IMR-90 (cell line): Measurements from ENCODE around the gene JAKMIP2. TPM values are rescaled to one million over a fixed set of nuclear protein-coding genes. Genes with fewer than 3 reads are reported as not detected.

Experiments used
- ATAC-seq: fragments of 200-7000 bp; cut with Tn5 transposase; 2 replicates; pipeline ENCODE4 v1.9.1; 2020; ENCODE audit warnings: low read depth, mild to moderate bottlenecking, moderate library complexity
- BruUV-seq: library from RNA; stranded (reverse); fragments of 400-500 nt; replicated peaks from 2 replicates; lab custom pipeline; 2021; lab: Mats Ljungman, UMichigan
- CTCF ChIA-PET: fragments of 300-600 bp; formaldehyde crosslinking; extraction: SDS; loops from one replicate; lab custom pipeline; 2021; ENCODE audit warnings: antibody characterized with exemption; lab: Yijun Ruan, JAX
- POLR2A ChIA-PET: fragments of 300-600 bp; sonication (Branson Sonifier 250); formaldehyde crosslinking; loops from one replicate; lab custom pipeline; 2022; ENCODE audit warnings: antibody characterized with exemption; ENCODE audit not compliant: unreplicated experiment; lab: Charles Lee
- DNase-seq: peaks from one replicate; pipeline ENCODE4 v3.0.0; 2013
- H2AFZ ChIP-seq: replicated peaks from 2 replicates; pipeline ENCODE3; 2013; ENCODE audit warnings: low read length, mild to moderate bottlenecking; ENCODE audit not compliant: poor library complexity
- H2AK5ac ChIP-seq: 2 replicates; pipeline ENCODE4 v1.6.1; 2013; ENCODE audit warnings: low read depth, low read length, inconsistent platforms
- H2AK9ac ChIP-seq: replicated peaks from 2 replicates; pipeline ENCODE3; 2013; ENCODE audit warnings: mild to moderate bottlenecking, low read depth, low read length, moderate library complexity; ENCODE audit not compliant: poor library complexity
- H2BK120ac ChIP-seq: 2 replicates; pipeline ENCODE4 v1.6.1; 2013; ENCODE audit warnings: low read depth, low read length, inconsistent platforms
- H2BK15ac ChIP-seq: 3 replicates; pipeline ENCODE4 v1.6.1; 2013; ENCODE audit warnings: low read depth, low read length, inconsistent platforms
- H2BK20ac ChIP-seq: 2 replicates; pipeline ENCODE4 v1.6.1; 2013; ENCODE audit warnings: low read depth, mild to moderate bottlenecking, inconsistent platforms, low read length, moderate library complexity
- H2BK5ac ChIP-seq: 2 replicates; pipeline ENCODE4 v1.6.1; 2013; ENCODE audit warnings: mild to moderate bottlenecking, low read depth, low read length, inconsistent platforms; ENCODE audit not compliant: poor library complexity, severe bottlenecking
- H3K14ac ChIP-seq: replicated peaks from 2 replicates; pipeline ENCODE4 v1.6.1; 2013; ENCODE audit warnings: low read depth, low read length, inconsistent platforms
- H3K18ac ChIP-seq: 2 replicates; pipeline ENCODE4 v1.6.1; 2013; ENCODE audit warnings: low read depth, low read length, control low read depth
- H3K23ac ChIP-seq: 2 replicates; pipeline ENCODE4 v1.6.1; 2013; ENCODE audit warnings: low read depth, low read length, inconsistent platforms
- H3K27ac ChIP-seq: 2 replicates; pipeline ENCODE4 v1.5.1; 2013; ENCODE audit warnings: mild to moderate bottlenecking, control low read depth, low read length; ENCODE audit not compliant: insufficient read depth
- H3K27me3 ChIP-seq: 2 replicates; pipeline ENCODE4 v1.6.1; 2013; ENCODE audit warnings: low read length; ENCODE audit not compliant: control insufficient read depth, insufficient read depth
- H3K36me3 ChIP-seq: 2 replicates; pipeline ENCODE4 v1.6.1; 2013; ENCODE audit warnings: low read length, mixed read lengths; ENCODE audit not compliant: control insufficient read depth, insufficient read depth
- H3K4ac ChIP-seq: 2 replicates; pipeline ENCODE4 v1.6.1; 2013; ENCODE audit warnings: low read depth, low read length, inconsistent platforms
- H3K4me1 ChIP-seq: 2 replicates; pipeline ENCODE4 v1.6.1; 2013; ENCODE audit warnings: low read length, mixed read lengths; ENCODE audit not compliant: control insufficient read depth, insufficient read depth
- H3K4me2 ChIP-seq: 2 replicates; pipeline ENCODE4 v1.6.1; 2013; ENCODE audit warnings: low read depth, mild to moderate bottlenecking, control low read depth, low read length, moderate library complexity
- H3K4me3 ChIP-seq: 2 replicates; pipeline ENCODE4 v1.5.1; 2013; ENCODE audit warnings: low read depth, mild to moderate bottlenecking, control low read depth, low read length, moderate library complexity; ENCODE audit not compliant: insufficient read depth
- H3K56ac ChIP-seq: 2 replicates; pipeline ENCODE4 v1.6.1; 2013; ENCODE audit warnings: low read length, inconsistent platforms; ENCODE audit not compliant: insufficient read depth; ENCODE audit errors: extremely low read depth
- H3K79me1 ChIP-seq, 2 experiments: 2 replicates each; pipeline ENCODE4 v1.6.1; 2013; ENCODE audit warnings: low read length in 2 of 2, inconsistent platforms in 1 of 2, low read depth in 1 of 2
- H3K9ac ChIP-seq: 2 replicates; pipeline ENCODE4 v1.6.1; 2013; ENCODE audit warnings: low read depth, low read length, control low read depth
- H3K9me1 ChIP-seq: 2 replicates; pipeline ENCODE4 v1.6.1; 2013; ENCODE audit warnings: low read length, inconsistent platforms; ENCODE audit not compliant: insufficient read depth
- H3K9me3 ChIP-seq: 2 replicates; pipeline ENCODE4 v1.6.1; 2013; ENCODE audit warnings: low read length; ENCODE audit not compliant: control insufficient read depth, insufficient read depth
- H4K20me1 ChIP-seq: 2 replicates; pipeline ENCODE4 v1.6.1; 2013; ENCODE audit warnings: low read length, inconsistent platforms; ENCODE audit not compliant: insufficient read depth
- H4K5ac ChIP-seq: 2 replicates; pipeline ENCODE4 v1.6.1; 2013; ENCODE audit warnings: mild to moderate bottlenecking, low read depth, low read length, control low read depth
- H4K8ac ChIP-seq, 2 experiments: 2 replicates each; pipeline ENCODE4 v1.6.1; 2013; ENCODE audit warnings: low read depth in 2 of 2, low read length in 2 of 2, control low read depth in 1 of 2, inconsistent platforms in 1 of 2
- H4K91ac ChIP-seq: 2 replicates; pipeline ENCODE4 v1.6.1; 2013; ENCODE audit warnings: low read depth, low read length, inconsistent platforms; ENCODE audit not compliant: insufficient read depth
- CEBPB ChIP-seq: IDR thresholded peaks from 2 replicates; pipeline ENCODE4 v1.6.1; 2012; ENCODE audit warnings: low read depth, low read length, improper control_type of control experiment
- MAFK ChIP-seq: IDR thresholded peaks from 2 replicates; pipeline ENCODE4 v1.6.1; 2012; ENCODE audit warnings: low read depth, low read length, improper control_type of control experiment
- MXI1 ChIP-seq: IDR thresholded peaks from 2 replicates; pipeline ENCODE4 v1.6.1; 2012; ENCODE audit warnings: low read depth, mild to moderate bottlenecking, low read length, moderate library complexity, borderline replicate concordance
- WGBS, 2 experiments: methylation state at CpG; one replicate each; pipeline versions ENCODE4 v1.1.5 to v1.1.7; 2013; ENCODE audit warnings: missing lambda C conversion rate in 2 of 2; ENCODE audit not compliant: insufficient read length in 1 of 2; ENCODE audit errors: extremely low coverage in 2 of 2; 5-methylcytosine and 5-hydroxymethylcytosine counted together
- dilution Hi-C: fragments of 300-500 bp; cut with HindIII; formaldehyde crosslinking; loops from one replicate; pipeline ENCODE4 v1.14.3; 2018; ENCODE audit warnings: low sequenced_read_pairs; ENCODE audit not compliant: unreplicated experiment
- in situ Hi-C: fragments of 300-500 bp; cut with MboI; formaldehyde crosslinking; loops from 3 replicates; pipeline ENCODE4 v1.14.3; 2019; ENCODE audit warnings: low sequenced_read_pairs, inconsistent platforms, mixed read lengths
- intact Hi-C: fragments of 100-400 bp; cut with micrococcal nuclease; formaldehyde crosslinking; loops from 2 replicates; pipeline ENCODE4 v1.10.0; 2022
- polyA plus RNA-seq, 3 experiments: library from polyadenylated mRNA; depleted of rRNA; stranded (reverse); fragments of >200 nt; gene quantifications; 2 replicates each; pipeline ENCODE4 v1.2.3, GENCODE V29; 2012; ENCODE audit warnings: low replicate concordance in 1 of 3
- total RNA-seq: library from RNA; depleted of rRNA; stranded (reverse); fragments of >200 nt; gene quantifications from 2 replicates; pipeline ENCODE4 v1.2.3, GENCODE V29; 2012

JAKMIP2 gene
- total and polyA plus RNA-seq, 2 of the 4 experiments (the other 2 are of a cell fraction) = under 0.01 TPM; not detected in 1

GRCh38 chr5:147567917-147568598 lies 214.5 kb downstream of the JAKMIP2 start:
- TF ChIP-seq CEBPB = no peak
- TF ChIP-seq MAFK = no peak
- no peak for TF ChIP-seq MXI1
- peak; percentile 29; the same call in 1 of the 2 replicates for ATAC-seq
- H4K91ac ChIP-seq = no peak overlapping the region

More at GRCh38 chr5:147567917-147568598, 214.5 kb downstream of the JAKMIP2 start:
- no peak overlapping the region for H2BK120ac ChIP-seq
- WGBS, 2 experiments = 72% methylated on average over 4 of the region's 9 CpGs; no CpG with 5 or more reads in 1 of the 2 experiments
- H2BK5ac ChIP-seq = no peak overlapping the region
- H3K23ac ChIP-seq = no peak overlapping the region
- no peak overlapping the region for H3K18ac ChIP-seq
- intact Hi-C loops (no loop called here), in situ Hi-C loops (no loop called here), dilution Hi-C loops (no loop called here)
- no peak overlapping the region for H2AK5ac ChIP-seq
- no peak overlapping the region for H3K4me2 ChIP-seq
- H4K20me1 ChIP-seq = no peaks in the 10 kb centered on the region
- no peak overlapping the region for H2BK20ac ChIP-seq
- no peak overlapping the region for H3K27ac ChIP-seq
- H4K8ac ChIP-seq = no peak overlapping the region
- H2BK15ac ChIP-seq = no peak overlapping the region
- H3K56ac ChIP-seq = no peak overlapping the region
- H3K9me3 ChIP-seq = no peaks in the 10 kb centered on the region
- POLR2A ChIA-PET = no interaction called here
- H3K4me1 ChIP-seq = no peaks in the 10 kb centered on the region
- CTCF ChIA-PET = interaction anchor here (0.5 to 1.1 kb wide), 2 partner anchors 9 to 108 kb away, joined by 3 read pairs; no protein-coding TSS in a partner anchor
- H3K27me3 ChIP-seq = no peaks in the 10 kb centered on the region
- no peak overlapping the region for H4K5ac ChIP-seq
- DNase-seq = peak; percentile 80
- H3K14ac ChIP-seq = no peak overlapping the region
- no peak overlapping the region for H3K4me3 ChIP-seq
- no TSS peak for BruUV-seq
- H2AK9ac ChIP-seq = no peak overlapping the region
- no peak overlapping the region for H3K9ac ChIP-seq
- H3K36me3 ChIP-seq = no peaks in the 10 kb centered on the region
- no peak overlapping the region for H2AFZ ChIP-seq
- H3K79me1 ChIP-seq = no peaks in the 10 kb centered on the region
- no peak overlapping the region for H3K4ac ChIP-seq
- no peaks in the 10 kb centered on the region for H3K9me1 ChIP-seq
